Upper lobe of left lung (tissue), 6 donors: ENCODE data around the gene NT5DC1. TPM values are rescaled to one million over a fixed set of nuclear protein-coding genes. Genes with fewer than 3 reads are reported as not detected.
A peak's percentile ranks its signal among the peaks of the same experiment; 100 is the strongest.

Experiments used
- ATAC-seq, 2 donors: fragments of 200-7000 bp; cut with Tn5 transposase; one replicate each; pipeline ENCODE4 v1.9.1; 2022; ENCODE audit warnings: mild to moderate bottlenecking in 2 of 2, moderate library complexity in 2 of 2; ENCODE audit not compliant: low FRiP score in 2 of 2
- DNase-seq, 2 donors: peaks; one replicate each; pipeline ENCODE4 v3.0.0-alpha.2; 2019 to 2020
- H3K27ac ChIP-seq, 4 donors: fragments of 200-600 bp; sonication (generic); one replicate each; pipeline ENCODE4 v1.5.1; 2016 to 2019
- H3K27me3 ChIP-seq, 4 donors: fragments of 200-600 bp; sonication (generic); one replicate each; pipeline ENCODE4 v1.5.1; 2017 to 2019
- H3K36me3 ChIP-seq, 4 donors: fragments of 200-600 bp; sonication (generic); one replicate each; pipeline ENCODE4 v1.5.1; 2016 to 2019
- H3K4me1 ChIP-seq, 4 donors: fragments of 200-600 bp; sonication (generic); one replicate each; pipeline ENCODE4 v1.5.1; 2018 to 2019
- H3K4me3 ChIP-seq, 4 donors: fragments of 200-600 bp; sonication (generic); one replicate each; pipeline ENCODE4 v1.5.1; 2017 to 2019; ENCODE audit warnings: mild to moderate bottlenecking in 2 of 4, moderate library complexity in 1 of 4
- H3K9me3 ChIP-seq, 4 donors: fragments of 200-600 bp; sonication (generic); one replicate each; pipeline ENCODE4 v1.5.1; 2018 to 2019
- EP300 ChIP-seq, 4 donors: sonication (generic); formaldehyde crosslinking; IDR thresholded peaks; one replicate each; pipeline ENCODE4 v1.5.1; 2017; ENCODE audit warnings: antibody characterized with exemption in 4 of 4, control low read depth in 2 of 4
- POLR2A ChIP-seq, 4 donors: fragments of 450-650 bp; IDR thresholded peaks; one replicate each; pipeline ENCODE4 v1.5.1; 2016 to 2017; ENCODE audit warnings: antibody characterized with exemption in 4 of 4, mild to moderate bottlenecking in 2 of 4
- POLR2AphosphoS5 ChIP-seq, 2 donors: sonication (generic); formaldehyde crosslinking; IDR thresholded peaks; one replicate each; pipeline ENCODE4 v1.5.1; 2017; ENCODE audit warnings: antibody characterized with exemption in 2 of 2
- WGBS, 2 donors: methylation state at CpG; one replicate each; pipeline ENCODE4 v1.1.5; 2017 to 2018; 5-methylcytosine and 5-hydroxymethylcytosine counted together
- total RNA-seq, 6 donors: library from RNA; depleted of rRNA in 4 of 6; stranded (reverse); fragments of >200 nt in 4 of 6; gene quantifications; one replicate each; pipeline versions ENCODE4 v1.1.0 to v1.2.1, GENCODE V29; 2016 to 2021
- TF ChIP-seq, protein P1 (sequence below), 6 experiments: fragments of 450-650 bp in 4 of 6; fragments of 200-600 bp in 2 of 6; sonication (generic) in 2 of 6; IDR thresholded peaks; one replicate each; pipeline ENCODE4 v1.5.1; 2016 to 2019; ENCODE audit warnings: antibody characterized with exemption in 6 of 6
- donor health status: DM: no; HTN: no; CAD: no; lungs with moderate emphysema.
- donor health status: DM: no; HTN: yes; CAD: no; lungs with severe emphysema.

Gene NT5DC1
- total RNA-seq, 6 donors from 2014 or later, result 5.4 to 55.6 (median 28.8) TPM

DNA sequence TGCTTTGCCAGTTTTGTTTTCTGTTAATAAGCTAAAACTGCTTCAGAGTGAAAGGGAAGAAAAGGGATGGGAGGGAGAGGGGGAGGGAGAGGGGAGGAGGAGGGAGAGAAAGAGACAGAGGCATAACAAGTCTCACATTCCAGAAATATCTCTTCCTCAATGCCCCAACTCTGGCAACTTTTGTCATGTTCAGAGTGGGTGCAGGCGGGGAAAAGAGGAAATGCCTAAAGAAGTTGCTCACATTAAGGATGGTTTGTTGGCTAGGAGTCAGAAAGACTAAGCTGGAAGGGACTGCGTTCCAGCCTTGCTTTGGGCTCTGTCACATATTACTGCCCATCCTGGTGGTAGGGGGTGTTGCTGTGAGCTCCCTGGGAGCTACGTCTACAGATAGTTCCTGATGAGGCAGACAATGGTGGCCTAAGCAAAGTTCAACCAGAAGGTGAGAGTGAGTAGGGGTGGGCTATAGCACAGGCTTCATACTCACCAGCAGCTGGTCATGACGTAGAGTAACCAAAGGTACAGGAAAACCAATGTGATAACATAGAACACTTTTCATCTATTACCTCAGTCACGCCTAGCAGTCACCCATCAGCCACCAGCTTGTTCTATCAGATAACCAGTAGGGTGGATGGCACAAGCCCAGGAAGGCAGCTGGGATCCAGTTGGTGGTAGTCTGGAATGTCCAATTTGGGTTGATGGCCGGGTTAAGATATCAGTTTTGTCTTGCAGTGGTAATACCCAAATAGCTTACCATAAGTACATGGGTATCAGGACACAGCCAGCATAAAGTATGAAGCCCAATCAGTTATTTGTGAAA, 151.1 kb downstream of the NT5DC1 start:
- no peaks in the 10 kb centered on the region for H3K9me3 ChIP-seq
- no peaks in the 10 kb centered on the region for H3K36me3 ChIP-seq
- no peak for TF ChIP-seq EP300 (IDR thresholded peaks at IDR 0.05)
- no peak for TF ChIP-seq POLR2AphosphoS5 (IDR thresholded peaks at IDR 0.05)
- TF ChIP-seq POLR2A (IDR thresholded peaks at IDR 0.05), result no peak
- TF ChIP-seq, protein P1, sequence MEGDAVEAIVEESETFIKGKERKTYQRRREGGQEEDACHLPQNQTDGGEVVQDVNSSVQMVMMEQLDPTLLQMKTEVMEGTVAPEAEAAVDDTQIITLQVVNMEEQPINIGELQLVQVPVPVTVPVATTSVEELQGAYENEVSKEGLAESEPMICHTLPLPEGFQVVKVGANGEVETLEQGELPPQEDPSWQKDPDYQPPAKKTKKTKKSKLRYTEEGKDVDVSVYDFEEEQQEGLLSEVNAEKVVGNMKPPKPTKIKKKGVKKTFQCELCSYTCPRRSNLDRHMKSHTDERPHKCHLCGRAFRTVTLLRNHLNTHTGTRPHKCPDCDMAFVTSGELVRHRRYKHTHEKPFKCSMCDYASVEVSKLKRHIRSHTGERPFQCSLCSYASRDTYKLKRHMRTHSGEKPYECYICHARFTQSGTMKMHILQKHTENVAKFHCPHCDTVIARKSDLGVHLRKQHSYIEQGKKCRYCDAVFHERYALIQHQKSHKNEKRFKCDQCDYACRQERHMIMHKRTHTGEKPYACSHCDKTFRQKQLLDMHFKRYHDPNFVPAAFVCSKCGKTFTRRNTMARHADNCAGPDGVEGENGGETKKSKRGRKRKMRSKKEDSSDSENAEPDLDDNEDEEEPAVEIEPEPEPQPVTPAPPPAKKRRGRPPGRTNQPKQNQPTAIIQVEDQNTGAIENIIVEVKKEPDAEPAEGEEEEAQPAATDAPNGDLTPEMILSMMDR (IDR thresholded peaks at IDR 0.05), result no peak
- H3K4me3 ChIP-seq, result no peak overlapping the region
- H3K4me1 ChIP-seq, result peaks cover 43 to 54% (median 45%) of the 10 kb centered on the region in 4 donors
- DNase-seq (no peak), ATAC-seq (no peak)
- peak overlapping the region in 1 of 4 donors; percentile 14 for H3K27ac ChIP-seq
- no peaks in the 10 kb centered on the region for H3K27me3 ChIP-seq
- 70 to 74% methylated on average over 6 of the region's 6 CpGs for WGBS, 2 donors

DNA sequence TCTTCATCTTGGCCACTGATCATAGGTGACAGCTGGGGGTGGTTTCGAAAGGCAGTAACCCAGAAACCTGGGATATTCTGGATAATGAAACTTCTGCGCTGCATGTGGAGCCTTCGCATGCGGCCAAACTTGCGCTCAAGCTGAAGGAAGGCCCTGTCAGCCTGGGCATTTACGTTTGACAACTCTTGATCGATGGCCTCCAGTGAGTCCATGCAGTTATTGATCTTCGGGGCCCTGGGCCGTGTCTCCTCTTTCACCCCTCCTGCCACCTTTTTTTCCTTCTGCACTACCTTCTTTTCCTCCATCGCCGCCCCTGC, 152.5 kb downstream of the NT5DC1 start:
- WGBS, 2 donors, result 33 to 40% methylated on average over 11 of the region's 11 CpGs
- H3K9me3 ChIP-seq, result no peaks in the 10 kb centered on the region
- no peaks in the 10 kb centered on the region for H3K27me3 ChIP-seq
- ATAC-seq (no peak), DNase-seq (no peak)
- H3K4me3 ChIP-seq, result peak overlapping the region; percentile 84 to 98 (median 92)
- no peaks in the 10 kb centered on the region for H3K36me3 ChIP-seq
- H3K27ac ChIP-seq, result peak overlapping the region; percentile 87 to 93 (median 92)
- no peak for TF ChIP-seq POLR2A (IDR thresholded peaks at IDR 0.05)
- TF ChIP-seq, protein P1 (IDR thresholded peaks at IDR 0.05), result no peak
- no peak for TF ChIP-seq POLR2AphosphoS5 (IDR thresholded peaks at IDR 0.05)
- no peak for TF ChIP-seq EP300 (IDR thresholded peaks at IDR 0.05)
- peaks cover 43 to 54% (median 45%) of the 10 kb centered on the region in 4 donors for H3K4me1 ChIP-seq

DNA sequence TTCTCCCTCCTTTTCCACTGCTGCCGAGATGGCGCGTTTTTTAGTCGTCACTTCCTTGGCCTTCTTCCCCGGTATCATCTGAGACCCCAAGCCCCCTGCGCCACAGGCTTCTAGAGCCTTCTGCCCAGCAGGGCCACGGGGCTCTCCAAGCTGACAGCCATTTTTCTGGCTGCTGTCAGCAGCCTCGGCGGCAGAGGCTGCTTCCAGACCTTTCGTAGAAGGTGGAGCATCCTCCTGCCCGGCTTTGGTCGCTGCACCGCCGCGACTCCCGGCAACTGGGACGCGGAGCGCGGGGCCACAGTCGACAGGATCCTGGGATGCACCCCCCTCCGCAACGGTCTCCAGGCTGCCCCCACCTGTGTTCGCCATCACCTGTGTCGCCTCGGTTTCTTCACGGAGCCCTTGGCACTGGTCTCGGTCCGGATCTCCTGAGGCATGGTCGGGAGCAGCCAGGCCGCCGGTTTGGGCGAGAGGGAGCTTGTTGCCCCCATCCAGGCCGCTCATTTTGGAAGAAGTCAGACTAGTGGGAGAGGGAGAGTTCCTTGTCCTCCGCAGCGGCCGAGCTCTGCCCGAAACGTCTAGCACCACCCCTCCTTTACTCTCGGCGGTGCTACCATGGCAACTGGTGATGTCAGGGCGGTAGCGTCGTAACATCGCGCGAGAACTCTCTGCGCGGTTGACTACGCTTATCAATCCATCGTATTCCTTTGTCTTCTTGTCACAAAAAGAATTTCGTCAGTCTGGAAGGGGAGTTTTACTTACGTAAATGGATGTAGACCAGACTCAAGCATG, 153.0 kb downstream of the NT5DC1 start, which contains the start of gene TSPYL4:
TSPYL4 (minus strand) TSS at position 571 of the 792 bp plus-strand sequence; CDS start at position 504, 67 bp downstream.
- H3K4me3 ChIP-seq, result peak within 1 kb of the TSS; percentile 84 to 98 (median 92)
- TF ChIP-seq POLR2AphosphoS5 (IDR thresholded peaks at IDR 0.05), result peak; percentile 86 to 91
- TF ChIP-seq POLR2A (IDR thresholded peaks at IDR 0.05), result peak in 2 of 4 donors; percentile 77 to 87
- no peak for TF ChIP-seq EP300 (IDR thresholded peaks at IDR 0.05)
- TF ChIP-seq, protein P1 (IDR thresholded peaks at IDR 0.05), result peak in 1 of 6 experiments; percentile 7
- H3K4me1 ChIP-seq, result peaks cover 43 to 54% (median 45%) of the 10 kb centered on the region in 4 donors
- 0 to 1% methylated on average over 10 to 49 of the region's 53 CpGs for WGBS, 2 donors
- DNase-seq (peak; percentile 89 to 95), ATAC-seq (peak; percentile 98 to 99)
- no peaks in the 10 kb centered on the region for H3K36me3 ChIP-seq
- H3K9me3 ChIP-seq, result no peaks in the 10 kb centered on the region
- H3K27me3 ChIP-seq, result no peaks in the 10 kb centered on the region
- peak within 1 kb of the TSS; percentile 87 to 93 (median 92) for H3K27ac ChIP-seq

DNA sequence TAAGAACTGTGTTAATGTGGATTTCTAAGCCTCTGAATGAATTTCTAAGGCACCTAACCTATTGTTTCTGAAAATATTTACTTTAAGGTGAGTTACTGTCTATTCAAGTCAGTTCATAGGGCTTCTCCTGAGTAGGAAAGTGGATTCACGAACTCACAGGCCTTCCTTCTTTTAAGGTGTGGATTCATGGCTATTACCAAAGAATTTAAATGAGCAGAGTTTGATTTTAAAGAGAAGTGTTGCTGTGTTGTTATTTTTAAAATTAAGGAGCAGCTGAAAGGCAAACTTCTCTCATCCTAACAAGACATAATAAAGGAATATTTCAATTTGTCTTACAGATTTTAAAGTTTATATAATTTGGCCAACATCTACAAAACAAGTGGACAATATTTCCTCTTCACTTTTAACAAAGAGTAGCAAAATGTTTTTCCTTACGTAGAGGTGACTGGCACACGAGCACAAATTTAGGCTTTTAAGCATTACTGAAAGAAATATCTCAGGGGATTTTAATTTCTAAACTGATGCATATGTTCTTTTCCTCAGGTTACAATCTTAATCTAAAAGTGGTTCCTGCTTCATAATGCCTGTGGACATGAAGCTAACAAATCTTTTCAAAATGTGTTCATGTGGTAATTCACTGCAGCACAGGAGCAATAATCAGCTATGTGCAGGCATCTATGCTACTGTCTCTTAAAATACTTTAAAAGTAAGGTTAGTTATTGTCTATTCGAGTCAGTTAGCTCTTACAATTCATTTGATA, 153.8 kb downstream of the NT5DC1 start:
- ATAC-seq (no peak), DNase-seq (no peak)
- TF ChIP-seq POLR2A (IDR thresholded peaks at IDR 0.05) (no peak), POLR2AphosphoS5 (IDR thresholded peaks at IDR 0.05) (no peak), EP300 (IDR thresholded peaks at IDR 0.05) (no peak)
- TF ChIP-seq, protein P1 (IDR thresholded peaks at IDR 0.05), result no peak
- H3K4me1 ChIP-seq, result peaks cover 41 to 49% (median 44%) of the 10 kb centered on the region in 4 donors
- H3K27ac ChIP-seq, result peak overlapping the region; percentile 87 to 93 (median 92)
- 15 to 22% methylated on average over 4 of the region's 4 CpGs for WGBS, 2 donors
- no peaks in the 10 kb centered on the region for H3K36me3 ChIP-seq
- no peaks in the 10 kb centered on the region for H3K9me3 ChIP-seq
- peak overlapping the region; percentile 84 to 98 (median 92) for H3K4me3 ChIP-seq
- H3K27me3 ChIP-seq, result no peaks in the 10 kb centered on the region
